ENCODE measurements around the gene PLCXD3. TPM values are rescaled to one million over a fixed set of nuclear protein-coding genes. Genes with fewer than 3 reads are reported as not detected.

PLCXD3 gene
- total RNA-seq, 1 experiment from 2014 or later = 0.04 TPM

DNA sequence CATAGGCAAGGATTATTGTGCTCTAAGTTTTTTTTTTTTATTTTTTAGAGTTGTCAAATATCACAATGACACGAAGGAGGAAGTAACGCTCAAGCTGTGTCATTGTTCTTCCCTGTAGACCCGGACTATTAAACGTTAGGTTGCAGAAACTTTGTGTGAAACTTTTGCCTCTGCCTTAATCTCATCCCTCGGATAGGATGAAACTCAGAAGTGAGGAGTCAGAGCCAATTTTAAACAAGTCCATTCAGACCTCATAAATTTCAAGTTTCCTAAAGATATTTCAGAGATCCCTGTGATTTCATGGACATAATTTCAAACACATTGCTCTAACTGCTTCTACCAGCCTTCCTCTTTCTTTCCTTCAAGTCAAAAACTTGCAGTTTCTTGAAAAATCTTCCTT lies 198.3 kb downstream of the PLCXD3 start (continued):
- TF ChIP-seq, protein P1, sequence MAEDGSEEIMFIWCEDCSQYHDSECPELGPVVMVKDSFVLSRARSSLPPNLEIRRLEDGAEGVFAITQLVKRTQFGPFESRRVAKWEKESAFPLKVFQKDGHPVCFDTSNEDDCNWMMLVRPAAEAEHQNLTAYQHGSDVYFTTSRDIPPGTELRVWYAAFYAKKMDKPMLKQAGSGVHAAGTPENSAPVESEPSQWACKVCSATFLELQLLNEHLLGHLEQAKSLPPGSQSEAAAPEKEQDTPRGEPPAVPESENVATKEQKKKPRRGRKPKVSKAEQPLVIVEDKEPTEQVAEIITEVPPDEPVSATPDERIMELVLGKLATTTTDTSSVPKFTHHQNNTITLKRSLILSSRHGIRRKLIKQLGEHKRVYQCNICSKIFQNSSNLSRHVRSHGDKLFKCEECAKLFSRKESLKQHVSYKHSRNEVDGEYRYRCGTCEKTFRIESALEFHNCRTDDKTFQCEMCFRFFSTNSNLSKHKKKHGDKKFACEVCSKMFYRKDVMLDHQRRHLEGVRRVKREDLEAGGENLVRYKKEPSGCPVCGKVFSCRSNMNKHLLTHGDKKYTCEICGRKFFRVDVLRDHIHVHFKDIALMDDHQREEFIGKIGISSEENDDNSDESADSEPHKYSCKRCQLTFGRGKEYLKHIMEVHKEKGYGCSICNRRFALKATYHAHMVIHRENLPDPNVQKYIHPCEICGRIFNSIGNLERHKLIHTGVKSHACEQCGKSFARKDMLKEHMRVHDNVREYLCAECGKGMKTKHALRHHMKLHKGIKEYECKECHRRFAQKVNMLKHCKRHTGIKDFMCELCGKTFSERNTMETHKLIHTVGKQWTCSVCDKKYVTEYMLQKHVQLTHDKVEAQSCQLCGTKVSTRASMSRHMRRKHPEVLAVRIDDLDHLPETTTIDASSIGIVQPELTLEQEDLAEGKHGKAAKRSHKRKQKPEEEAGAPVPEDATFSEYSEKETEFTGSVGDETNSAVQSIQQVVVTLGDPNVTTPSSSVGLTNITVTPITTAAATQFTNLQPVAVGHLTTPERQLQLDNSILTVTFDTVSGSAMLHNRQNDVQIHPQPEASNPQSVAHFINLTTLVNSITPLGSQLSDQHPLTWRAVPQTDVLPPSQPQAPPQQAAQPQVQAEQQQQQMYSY (CRISPR knock-in tag; IDR thresholded peaks at IDR 0.05) = no peak

DNA sequence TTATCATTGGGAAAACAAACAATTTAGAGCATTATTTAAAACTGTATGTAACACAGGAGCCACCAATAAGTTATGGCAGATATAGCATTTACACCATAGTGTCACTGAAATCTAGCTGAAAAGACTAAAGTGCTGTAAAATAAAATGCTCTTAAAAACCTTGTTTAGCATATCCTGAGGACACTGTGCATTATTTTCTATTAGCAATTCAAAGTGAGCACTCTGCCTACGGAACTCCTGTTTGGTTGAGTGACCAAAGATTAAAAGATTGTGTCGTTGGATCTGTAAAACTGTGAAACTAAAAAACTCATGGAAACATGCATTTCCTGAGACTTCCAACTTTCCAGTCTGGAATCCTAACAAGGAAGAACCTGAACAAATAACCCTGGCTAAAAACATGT lies 201.1 kb downstream of the PLCXD3 start:
- ChIA-PET POLR2A (no interaction called here), CTCF (no interaction called here)
- no peaks in the 10 kb centered on the region for H3K36me3 Mint-ChIP-seq
- TF ChIP-seq, protein P2, sequence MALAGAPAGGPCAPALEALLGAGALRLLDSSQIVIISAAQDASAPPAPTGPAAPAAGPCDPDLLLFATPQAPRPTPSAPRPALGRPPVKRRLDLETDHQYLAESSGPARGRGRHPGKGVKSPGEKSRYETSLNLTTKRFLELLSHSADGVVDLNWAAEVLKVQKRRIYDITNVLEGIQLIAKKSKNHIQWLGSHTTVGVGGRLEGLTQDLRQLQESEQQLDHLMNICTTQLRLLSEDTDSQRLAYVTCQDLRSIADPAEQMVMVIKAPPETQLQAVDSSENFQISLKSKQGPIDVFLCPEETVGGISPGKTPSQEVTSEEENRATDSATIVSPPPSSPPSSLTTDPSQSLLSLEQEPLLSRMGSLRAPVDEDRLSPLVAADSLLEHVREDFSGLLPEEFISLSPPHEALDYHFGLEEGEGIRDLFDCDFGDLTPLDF (CRISPR knock-in tag; IDR thresholded peaks at IDR 0.05) = no peak
- TF ChIP-seq ZNF396 (CRISPR knock-in tag; IDR thresholded peaks at IDR 0.05; ENCODE audit: borderline replicate concordance) = no peak
- TF ChIP-seq, protein P3, sequence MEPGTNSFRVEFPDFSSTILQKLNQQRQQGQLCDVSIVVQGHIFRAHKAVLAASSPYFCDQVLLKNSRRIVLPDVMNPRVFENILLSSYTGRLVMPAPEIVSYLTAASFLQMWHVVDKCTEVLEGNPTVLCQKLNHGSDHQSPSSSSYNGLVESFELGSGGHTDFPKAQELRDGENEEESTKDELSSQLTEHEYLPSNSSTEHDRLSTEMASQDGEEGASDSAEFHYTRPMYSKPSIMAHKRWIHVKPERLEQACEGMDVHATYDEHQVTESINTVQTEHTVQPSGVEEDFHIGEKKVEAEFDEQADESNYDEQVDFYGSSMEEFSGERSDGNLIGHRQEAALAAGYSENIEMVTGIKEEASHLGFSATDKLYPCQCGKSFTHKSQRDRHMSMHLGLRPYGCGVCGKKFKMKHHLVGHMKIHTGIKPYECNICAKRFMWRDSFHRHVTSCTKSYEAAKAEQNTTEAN (CRISPR knock-in tag; IDR thresholded peaks at IDR 0.05) = no peak
- no peak for TF ChIP-seq NFYB (CRISPR knock-in tag; conservative IDR thresholded peaks at IDR 0.05; ENCODE audit: low read depth)
- no peak overlapping the region for H3K27ac Mint-ChIP-seq
- H3K4me3 Mint-ChIP-seq = no peak overlapping the region
- DNase-seq (ENCODE audit: low spot score) (no peak), ATAC-seq (no peak)
- H3K4me1 Mint-ChIP-seq = no peaks in the 10 kb centered on the region
- H3K9me3 Mint-ChIP-seq = no peaks in the 10 kb centered on the region
- no peaks in the 10 kb centered on the region for H3K27me3 Mint-ChIP-seq (ENCODE audit: low read depth)

DNA sequence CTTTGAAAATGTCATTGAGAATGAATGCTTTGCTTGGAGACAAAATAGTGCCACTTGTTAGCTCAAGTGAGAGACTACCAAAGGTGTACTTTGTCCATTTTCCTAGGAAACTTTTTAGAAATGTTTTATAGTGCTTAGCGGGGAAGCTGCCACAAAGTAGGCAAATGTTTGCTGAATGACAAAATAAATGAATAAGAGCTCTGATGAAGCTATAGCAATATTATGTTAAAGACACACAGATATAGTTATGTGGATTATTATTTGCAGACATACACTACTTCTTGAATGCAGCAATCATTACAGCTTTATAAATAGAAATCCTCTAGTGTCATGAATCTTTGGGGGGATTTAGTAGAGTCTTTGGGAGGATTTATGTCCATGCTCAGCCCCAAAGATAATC lies 204.4 kb downstream of the PLCXD3 start:
- CTCF ChIA-PET = no interaction called here
- no peak overlapping the region for H3K27ac Mint-ChIP-seq
- ATAC-seq (no peak), DNase-seq (ENCODE audit: low spot score) (no peak)
- no peak overlapping the region for H3K4me3 Mint-ChIP-seq
- POLR2A ChIA-PET = interaction anchor here (0.6 kb wide), 1 partner anchor 180 kb away, joined by 3 read pairs; no protein-coding TSS in a partner anchor
- H3K27me3 Mint-ChIP-seq (ENCODE audit: low read depth) = no peaks in the 10 kb centered on the region
- H3K36me3 Mint-ChIP-seq = no peaks in the 10 kb centered on the region
- H3K9me3 Mint-ChIP-seq = no peaks in the 10 kb centered on the region
- H3K4me1 Mint-ChIP-seq = no peaks in the 10 kb centered on the region
- TF ChIP-seq ZNF263 (CRISPR knock-in tag; IDR thresholded peaks at IDR 0.05; ENCODE audit: low read depth) (no peak), CREB1 (CRISPR knock-in tag; IDR thresholded peaks at IDR 0.05) (no peak), ZNF138 (CRISPR knock-in tag; conservative IDR thresholded peaks at IDR 0.05) (no peak), OVOL2 (CRISPR knock-in tag; IDR thresholded peaks at IDR 0.05; ENCODE audit: borderline replicate concordance) (no peak), MYBL2 (CRISPR knock-in tag; IDR thresholded peaks at IDR 0.05) (no peak), TEAD1 (CRISPR knock-in tag; IDR thresholded peaks at IDR 0.05) (no peak), SOX15 (CRISPR knock-in tag; IDR thresholded peaks at IDR 0.05) (no peak)
- TF ChIP-seq, protein P4, sequence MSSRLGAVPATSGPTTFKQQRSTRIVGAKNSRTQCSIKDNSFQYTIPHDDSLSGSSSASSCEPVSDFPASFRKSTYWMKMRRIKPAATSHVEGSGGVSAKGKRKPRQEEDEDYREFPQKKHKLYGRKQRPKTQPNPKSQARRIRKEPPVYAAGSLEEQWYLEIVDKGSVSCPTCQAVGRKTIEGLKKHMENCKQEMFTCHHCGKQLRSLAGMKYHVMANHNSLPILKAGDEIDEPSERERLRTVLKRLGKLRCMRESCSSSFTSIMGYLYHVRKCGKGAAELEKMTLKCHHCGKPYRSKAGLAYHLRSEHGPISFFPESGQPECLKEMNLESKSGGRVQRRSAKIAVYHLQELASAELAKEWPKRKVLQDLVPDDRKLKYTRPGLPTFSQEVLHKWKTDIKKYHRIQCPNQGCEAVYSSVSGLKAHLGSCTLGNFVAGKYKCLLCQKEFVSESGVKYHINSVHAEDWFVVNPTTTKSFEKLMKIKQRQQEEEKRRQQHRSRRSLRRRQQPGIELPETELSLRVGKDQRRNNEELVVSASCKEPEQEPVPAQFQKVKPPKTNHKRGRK (CRISPR knock-in tag; IDR thresholded peaks at IDR 0.05; ENCODE audit: borderline replicate concordance) = no peak
- TF ChIP-seq, protein P5, sequence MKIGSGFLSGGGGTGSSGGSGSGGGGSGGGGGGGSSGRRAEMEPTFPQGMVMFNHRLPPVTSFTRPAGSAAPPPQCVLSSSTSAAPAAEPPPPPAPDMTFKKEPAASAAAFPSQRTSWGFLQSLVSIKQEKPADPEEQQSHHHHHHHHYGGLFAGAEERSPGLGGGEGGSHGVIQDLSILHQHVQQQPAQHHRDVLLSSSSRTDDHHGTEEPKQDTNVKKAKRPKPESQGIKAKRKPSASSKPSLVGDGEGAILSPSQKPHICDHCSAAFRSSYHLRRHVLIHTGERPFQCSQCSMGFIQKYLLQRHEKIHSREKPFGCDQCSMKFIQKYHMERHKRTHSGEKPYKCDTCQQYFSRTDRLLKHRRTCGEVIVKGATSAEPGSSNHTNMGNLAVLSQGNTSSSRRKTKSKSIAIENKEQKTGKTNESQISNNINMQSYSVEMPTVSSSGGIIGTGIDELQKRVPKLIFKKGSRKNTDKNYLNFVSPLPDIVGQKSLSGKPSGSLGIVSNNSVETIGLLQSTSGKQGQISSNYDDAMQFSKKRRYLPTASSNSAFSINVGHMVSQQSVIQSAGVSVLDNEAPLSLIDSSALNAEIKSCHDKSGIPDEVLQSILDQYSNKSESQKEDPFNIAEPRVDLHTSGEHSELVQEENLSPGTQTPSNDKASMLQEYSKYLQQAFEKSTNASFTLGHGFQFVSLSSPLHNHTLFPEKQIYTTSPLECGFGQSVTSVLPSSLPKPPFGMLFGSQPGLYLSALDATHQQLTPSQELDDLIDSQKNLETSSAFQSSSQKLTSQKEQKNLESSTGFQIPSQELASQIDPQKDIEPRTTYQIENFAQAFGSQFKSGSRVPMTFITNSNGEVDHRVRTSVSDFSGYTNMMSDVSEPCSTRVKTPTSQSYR (CRISPR knock-in tag; IDR thresholded peaks at IDR 0.05) = no peak
- TF ChIP-seq, protein P6, sequence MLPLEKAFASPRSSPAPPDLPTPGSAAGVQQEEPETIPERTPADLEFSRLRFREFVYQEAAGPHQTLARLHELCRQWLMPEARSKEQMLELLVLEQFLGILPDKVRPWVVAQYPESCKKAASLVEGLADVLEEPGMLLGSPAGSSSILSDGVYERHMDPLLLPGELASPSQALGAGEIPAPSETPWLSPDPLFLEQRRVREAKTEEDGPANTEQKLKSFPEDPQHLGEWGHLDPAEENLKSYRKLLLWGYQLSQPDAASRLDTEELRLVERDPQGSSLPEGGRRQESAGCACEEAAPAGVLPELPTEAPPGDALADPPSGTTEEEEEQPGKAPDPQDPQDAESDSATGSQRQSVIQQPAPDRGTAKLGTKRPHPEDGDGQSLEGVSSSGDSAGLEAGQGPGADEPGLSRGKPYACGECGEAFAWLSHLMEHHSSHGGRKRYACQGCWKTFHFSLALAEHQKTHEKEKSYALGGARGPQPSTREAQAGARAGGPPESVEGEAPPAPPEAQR (CRISPR knock-in tag; IDR thresholded peaks at IDR 0.05) = no peak
- TF ChIP-seq, protein P7, sequence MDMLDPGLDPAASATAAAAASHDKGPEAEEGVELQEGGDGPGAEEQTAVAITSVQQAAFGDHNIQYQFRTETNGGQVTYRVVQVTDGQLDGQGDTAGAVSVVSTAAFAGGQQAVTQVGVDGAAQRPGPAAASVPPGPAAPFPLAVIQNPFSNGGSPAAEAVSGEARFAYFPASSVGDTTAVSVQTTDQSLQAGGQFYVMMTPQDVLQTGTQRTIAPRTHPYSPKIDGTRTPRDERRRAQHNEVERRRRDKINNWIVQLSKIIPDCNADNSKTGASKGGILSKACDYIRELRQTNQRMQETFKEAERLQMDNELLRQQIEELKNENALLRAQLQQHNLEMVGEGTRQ (CRISPR knock-in tag; IDR thresholded peaks at IDR 0.05) = no peak
- TF ChIP-seq, protein P8, sequence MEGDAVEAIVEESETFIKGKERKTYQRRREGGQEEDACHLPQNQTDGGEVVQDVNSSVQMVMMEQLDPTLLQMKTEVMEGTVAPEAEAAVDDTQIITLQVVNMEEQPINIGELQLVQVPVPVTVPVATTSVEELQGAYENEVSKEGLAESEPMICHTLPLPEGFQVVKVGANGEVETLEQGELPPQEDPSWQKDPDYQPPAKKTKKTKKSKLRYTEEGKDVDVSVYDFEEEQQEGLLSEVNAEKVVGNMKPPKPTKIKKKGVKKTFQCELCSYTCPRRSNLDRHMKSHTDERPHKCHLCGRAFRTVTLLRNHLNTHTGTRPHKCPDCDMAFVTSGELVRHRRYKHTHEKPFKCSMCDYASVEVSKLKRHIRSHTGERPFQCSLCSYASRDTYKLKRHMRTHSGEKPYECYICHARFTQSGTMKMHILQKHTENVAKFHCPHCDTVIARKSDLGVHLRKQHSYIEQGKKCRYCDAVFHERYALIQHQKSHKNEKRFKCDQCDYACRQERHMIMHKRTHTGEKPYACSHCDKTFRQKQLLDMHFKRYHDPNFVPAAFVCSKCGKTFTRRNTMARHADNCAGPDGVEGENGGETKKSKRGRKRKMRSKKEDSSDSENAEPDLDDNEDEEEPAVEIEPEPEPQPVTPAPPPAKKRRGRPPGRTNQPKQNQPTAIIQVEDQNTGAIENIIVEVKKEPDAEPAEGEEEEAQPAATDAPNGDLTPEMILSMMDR (IDR thresholded peaks at IDR 0.05) = no peak

Measured in WTC11 (cell line).